Eye (tissue), 1 donor: ENCODE results near the gene LYZ.

Experiments used
- DNase-seq: peaks from one replicate; pipeline ENCODE4 v3.0.0-alpha.2; 2015

LYZ gene

DNA sequence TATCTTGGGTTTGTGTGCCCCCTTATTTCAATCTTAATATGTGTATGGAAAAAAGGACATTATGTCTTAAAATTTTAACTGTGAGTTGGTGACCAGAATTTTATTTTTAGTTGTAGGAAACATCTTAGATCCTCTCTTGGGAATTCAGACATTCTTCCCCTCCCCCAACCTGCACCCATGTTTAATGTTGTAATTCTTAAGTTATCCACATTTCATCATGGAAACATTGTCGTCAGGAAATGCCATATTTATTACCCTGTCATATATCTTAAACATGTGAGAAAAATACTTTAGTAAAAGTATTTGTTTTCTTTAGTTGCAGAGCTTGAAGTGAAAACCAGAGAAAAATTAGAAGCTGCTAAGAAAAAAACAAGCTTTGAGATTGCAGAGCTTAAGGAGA, 41.6 kb downstream of the LYZ start:
- no peak for DNase-seq

DNA sequence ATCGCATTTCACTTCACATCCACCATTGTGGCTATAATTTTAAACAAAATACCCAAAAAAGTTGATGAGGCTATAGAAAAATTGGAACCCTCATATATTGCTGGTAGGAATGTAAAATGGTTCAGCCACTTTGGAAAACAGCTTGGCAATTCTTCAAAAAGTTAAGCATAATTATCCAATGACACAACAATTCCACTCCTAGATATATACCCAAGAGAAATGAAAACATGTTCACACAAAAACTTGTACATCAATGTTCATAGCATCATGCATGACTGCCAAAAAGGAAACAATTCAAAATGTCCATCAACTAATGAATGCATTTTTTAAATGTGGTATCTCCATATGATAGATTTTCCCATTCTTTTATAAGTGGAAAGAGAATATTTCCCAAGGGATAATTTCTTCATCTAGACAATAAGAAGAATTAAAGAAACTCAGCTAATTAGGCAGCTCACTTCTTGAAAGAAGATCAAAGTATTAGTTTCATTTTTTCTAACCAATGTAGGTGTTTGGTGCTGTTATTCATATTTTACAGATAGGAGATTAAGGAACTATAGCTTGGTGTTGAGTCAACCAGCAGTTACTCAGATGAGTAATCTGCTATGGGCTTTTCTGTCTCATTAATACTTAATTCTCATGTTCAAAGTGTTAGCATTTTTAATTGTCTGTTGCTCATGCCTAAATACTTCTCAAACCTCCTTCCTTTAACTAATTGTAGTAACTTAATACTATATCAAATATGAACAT, 44.2 kb downstream of the LYZ start:
- DNase-seq = no peak

DNA sequence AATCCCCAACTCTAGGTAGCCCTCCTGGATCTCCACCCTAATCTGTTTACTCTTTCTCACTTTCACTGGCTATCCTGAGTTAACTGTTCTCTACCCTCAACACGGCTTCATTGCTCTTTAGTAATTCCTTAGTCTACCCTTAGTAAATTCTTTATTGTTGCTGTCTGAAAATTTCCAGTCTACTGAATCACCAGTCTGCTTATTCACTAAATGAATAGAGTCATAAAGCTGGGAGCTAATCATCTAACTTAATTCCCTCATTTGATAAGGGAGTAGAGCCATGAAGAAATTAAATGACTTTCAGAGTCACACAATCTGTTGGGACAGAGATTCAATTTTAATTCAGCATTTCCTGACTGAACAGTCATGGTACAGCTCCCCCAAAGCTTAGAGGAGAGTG, 47.9 kb downstream of the LYZ start:
- DNase-seq = no peak

DNA sequence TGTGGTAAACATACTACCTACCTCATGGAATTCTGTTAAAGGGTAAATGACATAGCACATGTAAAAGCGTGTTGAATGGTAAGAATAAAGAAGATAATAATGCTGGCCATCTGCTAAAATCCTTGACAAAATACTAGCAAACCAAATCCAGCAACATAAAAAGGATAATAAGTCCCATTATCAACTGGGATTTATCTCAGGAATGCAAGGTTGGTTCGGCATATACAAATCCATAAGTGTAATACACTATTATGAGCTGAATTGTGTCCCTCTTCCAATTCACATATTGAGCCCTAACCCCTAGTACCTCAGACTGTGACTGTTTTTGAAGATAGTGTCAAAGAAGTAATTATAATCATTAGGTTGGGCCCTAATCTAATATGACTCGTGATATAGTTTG, 48.8 kb downstream of the LYZ start:
- no peak for DNase-seq

GRCh38 chr12:69397978-69398377, 49.8 kb downstream of the LYZ start:
- no peak for DNase-seq

GRCh38 chr12:69401940-69402339, 53.8 kb downstream of the LYZ start:
- no peak for DNase-seq
